Left renal cortex interstitium (tissue), 4 donors: ENCODE data around the gene SLC2A13. TPM values are rescaled to one million over a fixed set of nuclear protein-coding genes. Genes with fewer than 3 reads are reported as not detected.
"Not testable (repeated sequence)": the region's sequence is repeated elsewhere in the genome, so short reads cannot be mapped to it uniquely, and the experiment has no call there.

Source experiments
- DNase-seq, 4 donors: peaks; one replicate each; pipeline ENCODE4 v3.0.0-alpha.2; 2013; ENCODE audit warnings: low read depth in 4 of 4, low spot score in 2 of 4, missing footprints in 1 of 4
- polyA plus RNA-seq, 4 donors: library from polyadenylated mRNA; unstranded; fragments of 120-200 nt; gene quantifications; one replicate each; pipeline ENCODE4 v1.2.1, GENCODE V29; 2013; ENCODE audit not compliant: insufficient read length in 4 of 4

SLC2A13 gene
- polyA plus RNA-seq, 4 donors = 11.8 to 16.3 (median 14.5) TPM

- DNase-seq = no peak
Measured at GRCh38 chr12:40106202-40106533, 287 bp upstream of the SLC2A13 start.

DNA sequence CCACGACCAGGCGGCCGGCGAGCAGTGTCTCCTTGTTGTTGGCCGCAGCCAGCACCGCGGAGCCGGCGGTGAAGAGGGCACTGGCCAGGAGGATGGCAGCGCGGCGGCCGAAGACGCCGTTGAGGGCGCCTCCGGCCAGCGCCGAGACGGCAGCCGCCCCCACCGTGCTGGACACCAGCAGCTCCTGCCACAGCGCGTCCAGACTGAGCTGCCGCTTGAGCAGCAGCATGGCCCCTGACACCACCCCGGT is 691 bp downstream of the SLC2A13 start:
- DNase-seq = no peak

DNA sequence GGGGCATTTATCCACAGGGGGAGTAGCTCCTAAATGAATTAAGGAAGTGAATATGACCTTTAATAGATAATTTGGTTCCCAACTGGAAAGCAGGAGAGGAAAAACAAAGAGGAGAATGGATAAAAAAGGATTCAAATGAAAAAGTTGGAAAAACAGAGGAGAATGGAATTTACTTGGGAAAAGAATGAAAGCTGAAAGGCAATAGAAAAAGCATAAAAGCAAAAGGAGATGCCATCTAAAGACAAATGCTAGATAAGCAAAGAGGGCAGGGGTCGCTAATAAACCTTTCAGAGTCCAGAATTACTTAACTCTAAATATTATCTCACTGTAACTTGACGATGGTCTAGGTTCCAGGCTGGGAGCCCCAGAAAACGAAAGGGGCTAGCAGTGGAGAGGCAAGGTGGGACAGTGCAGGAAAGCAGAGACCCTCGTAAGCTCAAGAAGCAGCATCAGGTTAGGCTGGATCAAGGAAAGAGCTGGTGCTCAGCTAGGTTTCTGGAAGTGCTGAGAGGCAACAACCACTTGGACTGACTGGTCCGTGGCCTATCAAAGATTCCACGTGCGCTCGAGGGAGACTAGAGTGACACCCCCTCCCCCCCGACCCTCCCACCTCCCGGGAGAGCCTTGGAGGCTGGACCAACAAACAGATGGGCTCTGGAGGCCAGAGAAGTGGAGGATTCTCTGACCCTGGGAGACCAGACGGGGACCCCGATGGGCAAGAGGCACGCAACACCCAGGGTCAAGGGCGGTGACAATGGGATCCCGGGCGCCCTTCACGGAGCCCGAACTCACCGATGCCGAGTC is 1.2 kb downstream of the SLC2A13 start:
- no peak for DNase-seq

GRCh38 chr12:40103043-40103442 is 2.8 kb downstream of the SLC2A13 start:
- DNase-seq = no peak

- no peak for DNase-seq
Measured at GRCh38 chr12:40101747-40102146, 4.1 kb downstream of the SLC2A13 start.

- no peak for DNase-seq
Measured at GRCh38 chr12:40099423-40099853, 6.4 kb downstream of the SLC2A13 start.

DNA sequence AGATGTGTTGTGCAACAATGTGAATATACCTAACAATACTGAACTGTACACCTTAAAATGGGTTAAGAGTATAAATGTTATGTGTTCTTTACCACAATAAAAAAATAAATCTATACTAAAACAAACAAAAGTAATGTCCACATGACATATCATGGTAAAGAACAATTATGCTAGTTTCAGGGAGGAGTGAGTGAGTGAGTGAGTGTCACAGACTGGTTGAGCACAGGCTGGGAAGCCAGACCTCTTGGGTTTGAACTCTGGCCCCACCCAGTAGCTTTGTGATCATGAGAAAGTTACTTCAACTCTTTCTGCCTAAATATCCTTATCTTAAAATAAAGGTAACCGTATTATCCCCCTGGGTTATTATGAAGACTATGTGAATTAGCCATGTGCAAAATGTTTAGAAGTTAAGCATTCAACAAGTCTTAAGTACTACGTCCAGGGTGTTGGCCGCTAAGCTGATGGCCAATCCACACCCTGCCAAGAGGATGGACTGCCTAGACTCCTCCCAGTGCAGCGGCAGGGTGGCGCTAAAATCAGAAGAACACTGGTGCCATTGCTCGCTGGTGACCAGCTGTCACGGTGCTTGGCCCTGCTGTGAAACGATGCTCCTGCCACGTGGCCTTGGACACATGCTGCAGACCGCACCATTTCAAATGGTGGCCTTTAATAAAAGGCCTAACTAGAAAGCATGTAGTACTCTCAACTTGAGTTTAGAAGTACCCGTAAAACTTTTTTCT is 7.3 kb downstream of the SLC2A13 start:
- DNase-seq = no peak

GRCh38 chr12:40093512-40093911 is 12.4 kb downstream of the SLC2A13 start:
- DNase-seq = no peak

GRCh38 chr12:40086471-40086870 is 19.4 kb downstream of the SLC2A13 start:
- DNase-seq = no peak

DNA sequence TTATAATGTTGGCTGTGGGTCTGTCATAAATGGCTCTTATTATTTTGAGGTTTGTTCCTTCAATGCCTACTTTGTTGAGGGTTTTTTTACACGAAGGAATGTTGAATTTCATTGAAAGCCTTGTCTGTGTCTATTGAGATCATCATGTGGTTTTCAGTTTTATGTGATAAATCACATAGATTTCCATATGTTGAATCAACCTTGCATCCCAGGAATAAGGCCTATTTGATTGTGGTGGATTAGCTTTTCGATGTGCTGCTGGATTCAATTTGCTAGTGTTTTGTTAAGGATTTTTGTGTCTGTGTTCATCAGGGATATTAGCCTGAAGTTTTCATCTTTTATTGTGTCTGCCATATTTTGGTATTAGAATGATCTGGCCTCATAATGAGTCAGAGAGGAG is 27.6 kb downstream of the SLC2A13 start:
- no peak for DNase-seq

GRCh38 chr12:40075458-40075857 is 30.4 kb downstream of the SLC2A13 start:
- DNase-seq = no peak

DNA sequence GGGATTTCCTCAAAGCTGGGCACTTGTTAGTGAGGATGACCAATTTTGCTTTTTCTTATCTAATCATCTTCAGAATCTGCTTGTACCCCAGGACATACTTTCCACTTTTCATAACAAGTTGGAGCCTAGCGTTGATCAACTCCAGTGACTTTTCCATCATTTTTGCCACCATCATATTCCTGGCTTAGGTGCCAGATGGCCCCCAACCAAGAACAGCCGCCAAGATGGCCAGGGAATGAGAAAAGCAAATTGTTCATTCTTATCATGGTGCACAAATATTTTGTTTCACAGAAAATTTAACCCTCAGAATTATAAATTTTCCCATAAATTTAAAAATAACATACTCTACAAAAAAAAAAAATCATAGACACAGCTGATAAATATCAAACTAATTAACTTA is 37.5 kb downstream of the SLC2A13 start:
- DNase-seq = no peak

DNA sequence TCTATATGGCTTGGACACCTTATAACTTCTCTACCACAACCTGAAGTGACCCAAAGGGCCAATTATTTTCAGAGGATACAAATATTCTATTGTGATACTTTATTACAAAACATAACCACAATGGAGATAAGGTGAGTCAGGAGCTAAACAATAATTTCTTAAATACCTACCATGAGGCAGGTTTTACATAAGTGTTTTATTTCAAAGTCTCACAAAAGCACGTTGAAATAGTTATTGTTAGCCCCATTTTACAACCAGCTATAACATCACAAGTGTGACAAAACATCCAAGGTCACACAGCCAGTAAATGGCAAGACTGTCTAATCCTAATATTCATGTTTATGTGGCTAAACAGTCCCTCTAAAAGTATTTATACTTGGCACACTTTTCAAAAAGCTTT is 40.2 kb downstream of the SLC2A13 start:
- DNase-seq = no peak

DNA sequence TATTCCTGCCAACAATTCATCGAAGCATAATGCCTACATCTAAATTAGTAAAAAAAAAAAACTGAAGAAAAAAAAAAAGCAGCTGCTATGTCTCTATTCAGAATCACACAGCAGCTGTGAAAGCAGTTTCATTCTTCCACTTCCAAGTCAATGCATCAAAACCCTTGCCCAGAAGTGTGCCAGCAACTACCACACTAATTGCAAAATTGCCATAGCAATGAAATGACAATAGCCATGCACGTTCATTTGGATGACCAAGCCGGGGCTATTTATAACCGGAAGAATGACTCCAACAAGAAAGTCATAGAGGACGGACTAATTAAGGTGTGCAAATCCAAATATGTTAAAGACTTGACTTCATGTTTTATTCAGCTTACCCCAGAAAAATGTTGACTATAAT is 42.5 kb downstream of the SLC2A13 start:
- DNase-seq = no peak

GRCh38 chr12:40058721-40059190 is 47.1 kb downstream of the SLC2A13 start:
- DNase-seq = no peak

DNA sequence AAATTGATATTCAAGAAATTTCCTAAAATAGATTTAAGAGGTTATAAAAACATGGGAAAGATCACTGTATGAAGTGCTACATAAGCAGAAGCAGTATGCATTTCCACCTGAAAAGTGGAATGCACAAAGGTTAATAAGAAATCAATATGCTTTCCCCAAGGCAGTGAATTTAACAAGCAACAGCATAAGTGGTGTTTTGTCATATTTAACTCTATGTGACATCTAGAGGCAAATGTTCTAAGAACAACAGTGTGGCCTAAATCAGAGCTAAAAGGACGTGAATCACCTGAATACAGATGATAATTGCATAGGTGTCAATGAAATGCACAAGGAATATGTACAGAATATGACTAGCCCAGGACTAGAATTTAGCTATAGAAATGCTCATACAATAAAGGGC is 49.5 kb downstream of the SLC2A13 start:
- DNase-seq = no peak

DNA sequence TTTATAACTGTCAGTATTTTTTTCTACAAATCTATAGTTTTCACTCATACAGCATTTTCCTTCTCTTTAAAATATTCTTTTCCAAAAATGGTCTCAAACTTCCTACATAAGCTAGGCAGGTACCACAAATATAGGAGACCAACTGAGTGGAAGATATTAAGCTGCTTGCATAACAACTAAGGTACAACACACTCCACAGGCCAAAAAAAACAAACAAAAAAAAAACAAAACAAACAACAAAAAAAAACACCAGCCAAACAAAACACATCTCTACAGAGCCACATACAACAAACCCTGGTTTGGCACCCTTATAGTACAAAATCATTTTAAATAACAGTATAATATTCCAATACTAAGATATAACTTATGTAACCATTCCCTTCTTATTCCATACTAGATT is 50.1 kb downstream of the SLC2A13 start:
- DNase-seq = no peak

DNA sequence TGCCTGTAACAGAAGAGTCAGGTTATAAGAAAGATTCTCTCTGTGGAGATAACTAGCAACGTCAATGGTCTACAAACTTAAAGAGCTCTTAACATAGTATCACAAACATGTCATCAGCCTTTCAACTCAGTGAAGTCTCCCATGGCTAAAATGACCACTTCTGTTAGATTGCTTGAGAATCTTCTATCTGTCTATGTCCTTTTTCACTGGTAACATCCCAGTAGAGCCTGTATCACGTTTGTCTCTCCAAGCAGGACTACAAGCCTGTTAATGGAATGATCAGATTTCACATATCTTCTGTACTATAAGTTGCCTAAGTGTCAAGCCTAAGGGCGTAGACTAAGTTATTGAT is 50.7 kb downstream of the SLC2A13 start:
- no peak for DNase-seq

- DNase-seq = no peak
Measured at GRCh38 chr12:40054555-40055227, 51.2 kb downstream of the SLC2A13 start.

DNA sequence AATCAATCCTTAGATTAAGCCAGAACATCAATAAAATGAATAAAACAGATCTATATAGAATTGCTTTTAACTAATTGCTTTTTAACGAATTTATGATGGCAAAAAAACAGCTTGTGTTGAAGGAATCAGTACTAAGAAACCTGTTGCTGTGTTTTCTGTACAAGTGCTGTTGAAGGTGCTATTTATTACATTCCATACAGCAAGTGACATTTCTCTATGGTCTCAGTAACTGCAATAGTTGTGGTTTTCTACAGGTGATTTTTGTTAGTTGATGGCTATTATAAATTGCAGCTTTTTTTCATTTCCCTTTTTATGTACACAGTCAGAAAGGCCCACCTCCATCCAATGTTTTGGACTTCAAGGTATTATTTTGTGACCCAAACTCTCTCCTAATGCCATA is 56.6 kb downstream of the SLC2A13 start:
- DNase-seq = no peak

- DNase-seq = not testable (repeated sequence)
Measured at GRCh38 chr12:40047002-40047401, 58.9 kb downstream of the SLC2A13 start.

DNA sequence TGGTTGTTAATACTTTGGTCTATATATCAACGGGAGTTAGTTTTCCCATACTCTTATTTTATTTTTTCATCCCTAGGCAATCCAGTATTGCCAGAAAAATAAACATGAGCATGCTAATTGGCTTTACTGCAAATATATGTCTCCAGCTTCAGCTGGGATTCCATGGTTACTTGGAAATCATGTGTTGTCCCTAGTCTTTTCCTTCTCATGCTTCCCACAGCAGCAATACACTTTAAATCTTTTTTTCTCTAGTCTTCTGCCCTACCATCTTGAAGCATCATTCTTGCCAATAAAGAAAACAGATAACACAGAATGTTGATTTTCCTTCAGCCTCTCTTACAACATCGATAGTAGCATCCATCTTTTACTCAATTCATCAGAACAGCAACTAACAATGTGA is 60.2 kb downstream of the SLC2A13 start:
- no peak for DNase-seq
